H9 (cell line): ENCODE results near the gene PHEX. TPM values are rescaled to one million over a fixed set of nuclear protein-coding genes. Genes with fewer than 3 reads are reported as not detected.

Experiments used
- DNase-seq: peaks from one replicate; pipeline ENCODE4 v3.0.0-alpha.2; 2017
- H2AFZ ChIP-seq: one replicate; pipeline ENCODE4 v1.6.1; 2013; ENCODE audit warnings: mild to moderate bottlenecking, low read length, control low read depth, moderate library complexity
- H2AK5ac ChIP-seq: 2 replicates; pipeline ENCODE4 v1.6.1; 2013; ENCODE audit warnings: low read length, control low read depth, mixed read lengths; ENCODE audit not compliant: insufficient read length
- H2BK120ac ChIP-seq: one replicate; pipeline ENCODE4 v1.6.1; 2013; ENCODE audit warnings: low read depth, mild to moderate bottlenecking, low read length, control low read depth, inconsistent platforms; ENCODE audit not compliant: poor library complexity, severe bottlenecking
- H2BK12ac ChIP-seq: 2 replicates; pipeline ENCODE4 v1.6.1; 2013; ENCODE audit warnings: low read length, control low read depth, mixed read lengths, low read depth; ENCODE audit not compliant: insufficient read length
- H2BK15ac ChIP-seq: 2 replicates; pipeline ENCODE4 v1.6.1; 2013; ENCODE audit warnings: low read depth, low read length, control low read depth
- H2BK20ac ChIP-seq: one replicate; pipeline ENCODE4 v1.6.1; 2013; ENCODE audit warnings: low read depth, mild to moderate bottlenecking, low read length, control low read depth, inconsistent platforms; ENCODE audit not compliant: poor library complexity, severe bottlenecking
- H2BK5ac ChIP-seq: 2 replicates; pipeline ENCODE4 v1.6.1; 2013; ENCODE audit warnings: low read length, control low read depth, mixed read lengths; ENCODE audit not compliant: insufficient read length
- H3K14ac ChIP-seq: 2 replicates; pipeline ENCODE4 v1.6.1; 2013; ENCODE audit warnings: low read length, control low read depth; ENCODE audit not compliant: insufficient read depth
- H3K18ac ChIP-seq: 2 replicates; pipeline ENCODE4 v1.6.1; 2013; ENCODE audit warnings: low read depth, mild to moderate bottlenecking, mixed read lengths, low read length, control low read depth; ENCODE audit not compliant: insufficient read length
- H3K23ac ChIP-seq: 2 replicates; pipeline ENCODE4 v1.6.1; 2013; ENCODE audit warnings: low read length, control low read depth, mixed read lengths, low read depth; ENCODE audit not compliant: insufficient read length
- H3K23me2 ChIP-seq: 2 replicates; pipeline ENCODE4 v1.6.1; 2013; ENCODE audit warnings: low read depth, mild to moderate bottlenecking, mixed read lengths, low read length, control low read depth; ENCODE audit not compliant: insufficient read length, poor library complexity, severe bottlenecking
- H3K27ac ChIP-seq: 2 replicates; pipeline ENCODE4 v1.5.1; 2013; ENCODE audit warnings: low read length, control low read depth, mixed read lengths, low read depth; ENCODE audit not compliant: insufficient read length
- H3K27me3 ChIP-seq: 2 replicates; pipeline ENCODE4 v1.6.1; 2013; ENCODE audit warnings: low read length, control low read depth, inconsistent platforms; ENCODE audit not compliant: insufficient read depth
- H3K4ac ChIP-seq: 2 replicates; pipeline ENCODE4 v1.6.1; 2013; ENCODE audit warnings: low read depth, mild to moderate bottlenecking, control low read depth, inconsistent platforms, low read length, moderate library complexity
- H3K4me1 ChIP-seq: 2 replicates; pipeline ENCODE4 v1.6.1; 2013; ENCODE audit warnings: low read length, control low read depth, inconsistent platforms; ENCODE audit not compliant: insufficient read depth
- H3K4me2 ChIP-seq: 2 replicates; pipeline ENCODE4 v1.6.1; 2013; ENCODE audit warnings: low read length, control low read depth, mixed read lengths; ENCODE audit not compliant: insufficient read length, insufficient read depth
- H3K56ac ChIP-seq: 2 replicates; pipeline ENCODE4 v1.6.1; 2013; ENCODE audit warnings: low read depth, mild to moderate bottlenecking, mixed read lengths, low read length, control low read depth; ENCODE audit not compliant: insufficient read length
- H3K79me1 ChIP-seq: 2 replicates; pipeline ENCODE4 v1.6.1; 2013; ENCODE audit warnings: low read depth, mild to moderate bottlenecking, moderate library complexity, low read length, control low read depth, inconsistent platforms; ENCODE audit not compliant: insufficient read depth, poor library complexity, severe bottlenecking
- H3K79me2 ChIP-seq: 2 replicates; pipeline ENCODE4 v1.6.1; 2013; ENCODE audit warnings: low read length, control low read depth, inconsistent platforms; ENCODE audit not compliant: insufficient read depth
- H3K9ac ChIP-seq: 2 replicates; pipeline ENCODE4 v1.6.1; 2013; ENCODE audit warnings: low read length, control low read depth, mixed read lengths; ENCODE audit not compliant: insufficient read length; ENCODE audit errors: extremely low read depth
- H3K9me3 ChIP-seq: one replicate; pipeline ENCODE4 v1.6.1; 2013; ENCODE audit warnings: low read depth, low read length, inconsistent platforms; ENCODE audit not compliant: control insufficient read depth
- H3T11ph ChIP-seq: one replicate; pipeline ENCODE4 v1.6.1; 2013; ENCODE audit warnings: mild to moderate bottlenecking, low read length, control low read depth, inconsistent platforms
- H4K20me1 ChIP-seq: one replicate; pipeline ENCODE4 v1.6.1; 2013; ENCODE audit not compliant: control insufficient read depth, insufficient read length, insufficient read depth
- H4K5ac ChIP-seq: 2 replicates; pipeline ENCODE4 v1.6.1; 2013; ENCODE audit warnings: low read depth, mild to moderate bottlenecking, mixed read lengths, low read length, control low read depth; ENCODE audit not compliant: insufficient read length
- H4K8ac ChIP-seq: replicated peaks from 2 replicates; pipeline ENCODE4 v1.6.1; 2013; ENCODE audit warnings: low read length, control low read depth, mixed read lengths, low read depth; ENCODE audit not compliant: insufficient read length
- H4K91ac ChIP-seq: 2 replicates; pipeline ENCODE4 v1.6.1; 2013; ENCODE audit warnings: low read depth, mild to moderate bottlenecking, moderate library complexity, mixed read lengths, low read length, control low read depth; ENCODE audit not compliant: insufficient read length
- H3K27ac Mint-ChIP-seq, 3 experiments: 2 replicates in 2 of 3; 3 replicates in 1 of 3; pipeline ENCODE4 v1.8.0; 2020 to 2021; ENCODE audit warnings: mixed read lengths in 3 of 3, mild to moderate bottlenecking in 1 of 3, moderate library complexity in 1 of 3
- H3K27me3 Mint-ChIP-seq: 2 replicates; pipeline ENCODE4 v1.8.0; 2021; ENCODE audit warnings: low read depth, mild to moderate bottlenecking, moderate library complexity, mixed read lengths
- H3K36me3 Mint-ChIP-seq, 3 experiments: 2 replicates in 2 of 3; 3 replicates in 1 of 3; pipeline ENCODE4 v1.8.0; 2020 to 2021; ENCODE audit warnings: low read depth in 3 of 3, mixed read lengths in 3 of 3; ENCODE audit not compliant: insufficient read depth in 1 of 3
- H3K4me1 Mint-ChIP-seq, 2 experiments: 2 replicates each; pipeline ENCODE4 v1.8.0; 2020; ENCODE audit warnings: mixed read lengths in 2 of 2
- H3K4me3 Mint-ChIP-seq, 2 experiments: 2 replicates in 1 of 2; 3 replicates in 1 of 2; pipeline ENCODE4 v1.8.0; 2020 to 2021; ENCODE audit warnings: mild to moderate bottlenecking in 2 of 2, mixed read lengths in 2 of 2, moderate library complexity in 1 of 2
- H3K9me3 Mint-ChIP-seq, 2 experiments: 2 replicates in 1 of 2; 3 replicates in 1 of 2; pipeline ENCODE4 v1.8.0; 2020; ENCODE audit warnings: mild to moderate bottlenecking in 2 of 2, mixed read lengths in 2 of 2, moderate library complexity in 1 of 2
- CTCF ChIP-seq: fragments of 200-600 bp; sonication (generic); conservative IDR thresholded peaks from 3 replicates; pipeline ENCODE4 v1.8.0; 2021; ENCODE audit warnings: antibody characterized with exemption, mild to moderate bottlenecking
- WGBS: extraction: QIAGEN DNeasy Blood & Tissue Kit; methylation state at CpG from one replicate; pipeline ENCODE4 v1.1.7; 2013; ENCODE audit warnings: missing lambda C conversion rate, low lambda C conversion rate, mixed read lengths; ENCODE audit not compliant: insufficient read length; ENCODE audit errors: extremely low coverage; 5-methylcytosine and 5-hydroxymethylcytosine counted together
- total RNA-seq: library from RNA; stranded (reverse); gene quantifications from 2 replicates; pipeline ENCODE4 v1.2.1, GENCODE V29; 2021

Gene PHEX
- total RNA-seq, 1 experiment from 2014 or later = 0.11 TPM

GRCh38 chrX:22035236-22035635, 3.1 kb downstream of the PHEX start:
- Histone ChIP-seq H3K9ac (no peak overlapping the region), H3K27ac (no peak overlapping the region), H2BK5ac (no peak overlapping the region), H3K14ac (no peak overlapping the region), H3K56ac (no peak overlapping the region), H3K4me2 (no peak overlapping the region), H3K9me3 (no peaks in the 10 kb centered on the region), H3K79me2 (no peaks in the 10 kb centered on the region), H2BK20ac (no peak overlapping the region), H4K8ac (no peak overlapping the region), H2BK12ac (no peak overlapping the region), H3K18ac (no peak overlapping the region), H2BK120ac (no peak overlapping the region), H3K4ac (no peak overlapping the region), H4K91ac (no peak overlapping the region), H4K20me1 (no peaks in the 10 kb centered on the region), H3K23me2 (no peaks in the 10 kb centered on the region), H2AFZ (no peak overlapping the region), H4K5ac (no peak overlapping the region), H3K4me1 (peaks cover 6% of the 10 kb centered on the region; the same call in 1 of the 2 replicates), H3K79me1 (no peaks in the 10 kb centered on the region), H3T11ph (no peak overlapping the region), H3K27me3 (no peaks in the 10 kb centered on the region), H2BK15ac (no peak overlapping the region), H3K23ac (no peak overlapping the region), H2AK5ac (no peak overlapping the region)
- H3K27ac Mint-ChIP-seq = no peak overlapping the region; a peak in 1 of 7 replicates
- peaks cover 0 to 30% of the 10 kb centered on the region in 2 experiments; a peak in 4 of 5 replicates for H3K9me3 Mint-ChIP-seq
- no peaks in the 10 kb centered on the region for H3K36me3 Mint-ChIP-seq
- H3K4me3 Mint-ChIP-seq = no peak overlapping the region
- WGBS = no CpG with 5 or more reads among the region's 1 CpG
- H3K27me3 Mint-ChIP-seq = peaks cover 1% of the 10 kb centered on the region; the same call in 1 of the 2 replicates
- TF ChIP-seq CTCF = no peak
- DNase-seq = no peak
- H3K4me1 Mint-ChIP-seq = peaks cover 31 to 32% of the 10 kb centered on the region in 2 experiments
